HepG2 (cell line): ENCODE measurements around the gene MMP24OS. TPM values are rescaled to one million over a fixed set of nuclear protein-coding genes. Genes with fewer than 3 reads are reported as not detected.

Experiments used
- GATA4 ChIP-seq: sonication (generic); IDR thresholded peaks from 2 replicates; pipeline ENCODE4 v1.6.1; 2016; ENCODE audit warnings: antibody characterized with exemption, low read depth, borderline replicate concordance
- HNRNPH1 ChIP-seq: fragments of 200-400 bp; formaldehyde crosslinking; optimal IDR thresholded peaks from 2 replicates; pipeline ENCODE3; 2017; ENCODE audit warnings: mild to moderate bottlenecking, low read depth, low read length
- HNRNPL ChIP-seq: fragments of 200-400 bp; formaldehyde crosslinking; IDR thresholded peaks from 2 replicates; pipeline ENCODE4 v1.6.1; 2017; ENCODE audit warnings: mild to moderate bottlenecking, low read depth, low read length
- IRX3 ChIP-seq: sonication (generic); formaldehyde crosslinking; IDR thresholded peaks from 2 replicates; pipeline ENCODE4 v1.8.1; 2023; ENCODE audit warnings: mild to moderate bottlenecking, low read depth, missing genetic modification reagents, borderline replicate concordance
- MIER2 ChIP-seq: IDR thresholded peaks from 2 replicates; pipeline ENCODE4 v1.6.1; 2016; ENCODE audit warnings: missing biosample characterization, missing genetic modification reagents
- NPAS2 ChIP-seq: sonication (generic); formaldehyde crosslinking; IDR thresholded peaks from 2 replicates; pipeline ENCODE4 v1.8.0; 2022; ENCODE audit warnings: mild to moderate bottlenecking, missing genetic modification reagents, borderline replicate concordance
- POLR2G ChIP-seq: fragments of 200-400 bp; formaldehyde crosslinking; IDR thresholded peaks from 2 replicates; pipeline ENCODE4 v1.6.1; 2018; ENCODE audit warnings: mild to moderate bottlenecking, low read depth, low read length, moderate library complexity
- SETDB1 ChIP-seq: sonication (generic); formaldehyde crosslinking; IDR thresholded peaks from 2 replicates; pipeline ENCODE4 v1.5.1; 2020; ENCODE audit warnings: missing genetic modification reagents, mild to moderate bottlenecking, borderline replicate concordance
- SRSF4 ChIP-seq: fragments of 200-400 bp; formaldehyde crosslinking; IDR thresholded peaks from one replicate; pipeline ENCODE4 v1.6.1; 2018; ENCODE audit warnings: mild to moderate bottlenecking, low read depth, low read length, moderate library complexity; ENCODE audit not compliant: poor library complexity, severe bottlenecking
- SRSF9 ChIP-seq: fragments of 200-400 bp; formaldehyde crosslinking; IDR thresholded peaks from 2 replicates; pipeline ENCODE4 v1.6.1; 2018; ENCODE audit warnings: borderline replicate concordance, mild to moderate bottlenecking, low read depth, low read length; ENCODE audit not compliant: insufficient read depth, poor library complexity, severe bottlenecking
- THYN1 ChIP-seq: sonication (generic); formaldehyde crosslinking; IDR thresholded peaks from 2 replicates; pipeline ENCODE4 v1.8.1; 2023; ENCODE audit warnings: low read depth, mild to moderate bottlenecking, moderate library complexity, missing genetic modification reagents, borderline replicate concordance
- ZBTB20 ChIP-seq: sonication (generic); formaldehyde crosslinking; IDR thresholded peaks from 2 replicates; pipeline ENCODE4 v1.8.1; 2023; ENCODE audit warnings: missing genetic modification reagents, low read depth, mild to moderate bottlenecking, borderline replicate concordance
- ZNF282 ChIP-seq: fragments of 450-650 bp; IDR thresholded peaks from 2 replicates; pipeline ENCODE4 v1.6.1; 2018; ENCODE audit not compliant: partially characterized antibody
- ZNF451 ChIP-seq: sonication (generic); formaldehyde crosslinking; IDR thresholded peaks from 2 replicates; pipeline ENCODE4 v1.5.0; 2020; ENCODE audit warnings: mild to moderate bottlenecking, missing genetic modification reagents
- ZNF484 ChIP-seq: sonication (generic); formaldehyde crosslinking; IDR thresholded peaks from 2 replicates; pipeline ENCODE4 v1.5.1; 2020; ENCODE audit warnings: mild to moderate bottlenecking, low read depth, missing genetic modification reagents, borderline replicate concordance
- ZNF703 ChIP-seq: sonication (generic); formaldehyde crosslinking; IDR thresholded peaks from 2 replicates; pipeline ENCODE4 v1.5.1; 2020; ENCODE audit warnings: missing genetic modification reagents, mild to moderate bottlenecking, moderate library complexity, borderline replicate concordance
- ZNF777 ChIP-seq: sonication (generic); formaldehyde crosslinking; IDR thresholded peaks from 2 replicates; pipeline ENCODE4 v1.4.0; 2020; ENCODE audit warnings: missing genetic modification reagents
- ZNF879 ChIP-seq: sonication (generic); formaldehyde crosslinking; IDR thresholded peaks from 2 replicates; pipeline ENCODE4 v1.8.1; 2023; ENCODE audit warnings: missing genetic modification reagents
- polyA plus RNA-seq, 8 experiments: library from polyadenylated mRNA; depleted of rRNA in 3 of 8; stranded (reverse) in 7 of 8; unstranded in 1 of 8; fragments of >200 nt; fragmentation: Illumina TruSeq in 4 of 8; extraction: Trizol in 4 of 8; gene quantifications; 2 replicates each; pipeline versions ENCODE4 v1.2.1 to v1.2.3, GENCODE V29; 2011 to 2016; ENCODE audit warnings: low read depth in 4 of 8, missing spikeins in 1 of 8, mixed read lengths in 1 of 8; ENCODE audit not compliant: insufficient read depth in 1 of 8
- total RNA-seq, 5 experiments: library from RNA; depleted of rRNA; stranded (reverse); fragments of >200 nt; fragmentation: Illumina TruSeq; extraction: Trizol; gene quantifications; 2 replicates each; pipeline ENCODE4 v1.2.3, GENCODE V29; 2016; ENCODE audit warnings: low read depth in 1 of 5
- TF ChIP-seq, protein P1 (sequence below): sonication (generic); formaldehyde crosslinking; conservative IDR thresholded peaks from 2 replicates; pipeline ENCODE4 v1.4.0; 2020; ENCODE audit warnings: missing genetic modification reagents
- TF ChIP-seq, protein P2 (sequence below): sonication (generic); formaldehyde crosslinking; IDR thresholded peaks from 2 replicates; pipeline ENCODE4 v1.8.0; 2022; ENCODE audit warnings: missing genetic modification reagents, low read depth, mild to moderate bottlenecking, borderline replicate concordance
- TF ChIP-seq, protein P3 (sequence below): IDR thresholded peaks from 2 replicates; pipeline ENCODE4 v1.4.0; 2020; ENCODE audit warnings: mild to moderate bottlenecking, missing genetic modification reagents
- TF ChIP-seq, protein P4 (sequence below): sonication (generic); formaldehyde crosslinking; IDR thresholded peaks from 2 replicates; pipeline ENCODE4 v1.5.0; 2020; ENCODE audit warnings: missing genetic modification reagents
- TF ChIP-seq, protein P5 (sequence below): sonication (generic); formaldehyde crosslinking; IDR thresholded peaks from 2 replicates; pipeline ENCODE4 v1.5.1; 2020; ENCODE audit warnings: missing genetic modification reagents, mild to moderate bottlenecking, borderline replicate concordance

The MMP24OS gene
- total and polyA plus RNA-seq, 2 of the 13 experiments (the other 11 are each of a cell fraction or from before 2014, with no cell fraction given), result 6.0 to 8.5 TPM

DNA sequence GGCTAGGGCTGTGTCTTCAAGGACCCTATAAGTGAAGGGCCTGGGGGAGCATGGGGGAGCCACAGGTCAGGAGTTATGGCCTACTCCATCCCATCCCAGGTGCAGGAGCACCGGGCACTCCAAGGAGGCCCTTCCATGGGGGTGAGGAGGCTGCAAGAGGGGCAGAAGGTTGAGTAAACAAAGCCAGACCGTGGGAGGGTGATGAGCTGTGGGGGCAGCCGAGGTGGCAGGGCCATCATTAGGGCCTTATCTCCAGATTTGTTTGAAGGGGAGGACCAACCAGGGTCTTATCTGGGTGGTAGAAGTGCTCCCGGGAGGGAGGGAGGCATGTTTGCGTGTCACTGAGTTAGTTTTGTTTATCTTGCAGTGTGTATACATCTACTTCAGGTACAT, 16.4 kb upstream of the MMP24OS start (continued):
- TF ChIP-seq SRSF9 (no peak), ZNF879 (no peak), ZNF703 (no peak), ZNF282 (no peak), SETDB1 (CRISPR knock-in tag) (0 out of 2 replicates have a peak, but pooled peaks have one; percentile 72), THYN1 (CRISPR knock-in tag) (no peak), NPAS2 (CRISPR knock-in tag) (no peak), ZNF777 (CRISPR knock-in tag) (peak; percentile 21; the same call in 1 of the 2 replicates), IRX3 (no peak), ZNF451 (CRISPR knock-in tag) (no peak), HNRNPH1 (no peak), ZNF484 (CRISPR knock-in tag) (no peak), MIER2 (CRISPR knock-in tag) (no peak), HNRNPL (no peak), POLR2G (no peak), SRSF4 (no peak), ZBTB20 (CRISPR knock-in tag) (no peak), GATA4 (0 out of 2 replicates have a peak, but pooled peaks have one; percentile 18)
- TF ChIP-seq, protein P1, sequence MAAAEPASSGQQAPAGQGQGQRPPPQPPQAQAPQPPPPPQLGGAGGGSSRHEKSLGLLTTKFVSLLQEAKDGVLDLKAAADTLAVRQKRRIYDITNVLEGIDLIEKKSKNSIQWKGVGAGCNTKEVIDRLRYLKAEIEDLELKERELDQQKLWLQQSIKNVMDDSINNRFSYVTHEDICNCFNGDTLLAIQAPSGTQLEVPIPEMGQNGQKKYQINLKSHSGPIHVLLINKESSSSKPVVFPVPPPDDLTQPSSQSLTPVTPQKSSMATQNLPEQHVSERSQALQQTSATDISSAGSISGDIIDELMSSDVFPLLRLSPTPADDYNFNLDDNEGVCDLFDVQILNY (CRISPR knock-in tag), result no peak
- TF ChIP-seq, protein P2, sequence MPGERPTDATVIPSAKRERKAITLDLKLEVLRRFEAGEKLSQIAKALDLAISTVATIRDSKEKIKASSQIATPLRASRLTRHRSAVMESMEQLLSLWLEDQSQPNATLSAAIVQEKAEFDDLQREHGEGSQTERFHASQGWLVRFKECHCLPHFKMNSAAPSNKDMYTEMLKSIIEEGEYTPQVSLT, result no peak
- TF ChIP-seq, protein P3, sequence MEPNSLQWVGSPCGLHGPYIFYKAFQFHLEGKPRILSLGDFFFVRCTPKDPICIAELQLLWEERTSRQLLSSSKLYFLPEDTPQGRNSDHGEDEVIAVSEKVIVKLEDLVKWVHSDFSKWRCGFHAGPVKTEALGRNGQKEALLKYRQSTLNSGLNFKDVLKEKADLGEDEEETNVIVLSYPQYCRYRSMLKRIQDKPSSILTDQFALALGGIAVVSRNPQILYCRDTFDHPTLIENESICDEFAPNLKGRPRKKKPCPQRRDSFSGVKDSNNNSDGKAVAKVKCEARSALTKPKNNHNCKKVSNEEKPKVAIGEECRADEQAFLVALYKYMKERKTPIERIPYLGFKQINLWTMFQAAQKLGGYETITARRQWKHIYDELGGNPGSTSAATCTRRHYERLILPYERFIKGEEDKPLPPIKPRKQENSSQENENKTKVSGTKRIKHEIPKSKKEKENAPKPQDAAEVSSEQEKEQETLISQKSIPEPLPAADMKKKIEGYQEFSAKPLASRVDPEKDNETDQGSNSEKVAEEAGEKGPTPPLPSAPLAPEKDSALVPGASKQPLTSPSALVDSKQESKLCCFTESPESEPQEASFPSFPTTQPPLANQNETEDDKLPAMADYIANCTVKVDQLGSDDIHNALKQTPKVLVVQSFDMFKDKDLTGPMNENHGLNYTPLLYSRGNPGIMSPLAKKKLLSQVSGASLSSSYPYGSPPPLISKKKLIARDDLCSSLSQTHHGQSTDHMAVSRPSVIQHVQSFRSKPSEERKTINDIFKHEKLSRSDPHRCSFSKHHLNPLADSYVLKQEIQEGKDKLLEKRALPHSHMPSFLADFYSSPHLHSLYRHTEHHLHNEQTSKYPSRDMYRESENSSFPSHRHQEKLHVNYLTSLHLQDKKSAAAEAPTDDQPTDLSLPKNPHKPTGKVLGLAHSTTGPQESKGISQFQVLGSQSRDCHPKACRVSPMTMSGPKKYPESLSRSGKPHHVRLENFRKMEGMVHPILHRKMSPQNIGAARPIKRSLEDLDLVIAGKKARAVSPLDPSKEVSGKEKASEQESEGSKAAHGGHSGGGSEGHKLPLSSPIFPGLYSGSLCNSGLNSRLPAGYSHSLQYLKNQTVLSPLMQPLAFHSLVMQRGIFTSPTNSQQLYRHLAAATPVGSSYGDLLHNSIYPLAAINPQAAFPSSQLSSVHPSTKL (CRISPR knock-in tag), result no peak
- TF ChIP-seq, protein P4, sequence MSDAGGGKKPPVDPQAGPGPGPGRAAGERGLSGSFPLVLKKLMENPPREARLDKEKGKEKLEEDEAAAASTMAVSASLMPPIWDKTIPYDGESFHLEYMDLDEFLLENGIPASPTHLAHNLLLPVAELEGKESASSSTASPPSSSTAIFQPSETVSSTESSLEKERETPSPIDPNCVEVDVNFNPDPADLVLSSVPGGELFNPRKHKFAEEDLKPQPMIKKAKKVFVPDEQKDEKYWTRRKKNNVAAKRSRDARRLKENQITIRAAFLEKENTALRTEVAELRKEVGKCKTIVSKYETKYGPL (CRISPR knock-in tag), result no peak
- TF ChIP-seq, protein P5, sequence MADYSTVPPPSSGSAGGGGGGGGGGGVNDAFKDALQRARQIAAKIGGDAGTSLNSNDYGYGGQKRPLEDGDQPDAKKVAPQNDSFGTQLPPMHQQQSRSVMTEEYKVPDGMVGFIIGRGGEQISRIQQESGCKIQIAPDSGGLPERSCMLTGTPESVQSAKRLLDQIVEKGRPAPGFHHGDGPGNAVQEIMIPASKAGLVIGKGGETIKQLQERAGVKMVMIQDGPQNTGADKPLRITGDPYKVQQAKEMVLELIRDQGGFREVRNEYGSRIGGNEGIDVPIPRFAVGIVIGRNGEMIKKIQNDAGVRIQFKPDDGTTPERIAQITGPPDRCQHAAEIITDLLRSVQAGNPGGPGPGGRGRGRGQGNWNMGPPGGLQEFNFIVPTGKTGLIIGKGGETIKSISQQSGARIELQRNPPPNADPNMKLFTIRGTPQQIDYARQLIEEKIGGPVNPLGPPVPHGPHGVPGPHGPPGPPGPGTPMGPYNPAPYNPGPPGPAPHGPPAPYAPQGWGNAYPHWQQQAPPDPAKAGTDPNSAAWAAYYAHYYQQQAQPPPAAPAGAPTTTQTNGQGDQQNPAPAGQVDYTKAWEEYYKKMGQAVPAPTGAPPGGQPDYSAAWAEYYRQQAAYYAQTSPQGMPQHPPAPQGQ (CRISPR knock-in tag), result no peak
